ENCODE data around the gene MAST4.

MAST4 gene

DNA sequence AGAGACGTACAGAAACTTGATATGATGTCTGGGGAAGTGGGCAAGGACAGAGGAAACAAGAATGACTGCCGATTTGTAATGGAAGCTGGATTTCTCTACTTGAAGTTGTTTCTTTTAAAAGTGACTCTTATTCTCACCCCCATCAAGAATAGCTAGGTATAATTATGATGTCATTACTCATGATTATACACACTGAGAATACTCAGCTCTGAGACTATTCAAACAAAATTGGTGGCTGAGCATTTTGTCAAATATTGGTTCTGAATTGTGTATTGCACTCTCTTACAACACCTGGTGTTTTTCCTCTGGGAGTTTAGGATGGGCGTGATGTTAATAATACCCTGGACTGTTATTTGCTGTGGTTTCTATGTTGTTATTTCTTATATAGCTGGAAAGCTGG is 46.3 kb downstream of the MAST4 start:
- H3K79me1 ChIP-seq (replicated peaks; ENCODE audit: low read length, poor library complexity, severe bottlenecking), result no peaks in the 10 kb centered on the region
- no peaks in the 10 kb centered on the region for H3K36me3 ChIP-seq (ENCODE audit: control insufficient read depth in 1 of 2, insufficient read depth in 2 of 2, low read depth in 1 of 2, low read length in 2 of 2)
- H2BK12ac ChIP-seq (ENCODE audit: low read length in 2 of 2), result no peak overlapping the region
- H4K8ac ChIP-seq (ENCODE audit: low read length), result no peak overlapping the region
- no peak overlapping the region for H3K23ac ChIP-seq (ENCODE audit: low read length in 2 of 2)
- no peaks in the 10 kb centered on the region for H3K9me3 ChIP-seq (ENCODE audit: control insufficient read depth, low read length)
- no peak overlapping the region for H4K91ac ChIP-seq (ENCODE audit: low read length)
- no peak overlapping the region for H2BK120ac ChIP-seq (ENCODE audit: low read depth, low read length)
- no peak for DNase-seq
- H3K4me1 ChIP-seq (ENCODE audit: control insufficient read depth, insufficient read depth, low read depth, low read length), result no peaks in the 10 kb centered on the region
- no peak overlapping the region for H3K9ac ChIP-seq (ENCODE audit: low read length)
- no peak overlapping the region for H3K18ac ChIP-seq (ENCODE audit: low read depth in 1 of 2, low read length in 2 of 2)
- H2AFZ ChIP-seq (ENCODE audit: low read depth, low read length), result no peak overlapping the region
- no peak overlapping the region for H2BK5ac ChIP-seq (ENCODE audit: low read depth, low read length, poor library complexity, severe bottlenecking)
- WGBS, result 85% methylated on average over 2 of the region's 3 CpGs
- H2AK5ac ChIP-seq (ENCODE audit: low read length, severe bottlenecking), result no peak overlapping the region
- H2BK15ac ChIP-seq (ENCODE audit: low read depth, poor library complexity, severe bottlenecking), result no peak overlapping the region
- H3K4ac ChIP-seq (ENCODE audit: low read depth in 1 of 2, low read length in 2 of 2), result no peak overlapping the region
- H3K4me2 ChIP-seq (ENCODE audit: low read length, poor library complexity, severe bottlenecking), result no peak overlapping the region
- no peak overlapping the region for H3K14ac ChIP-seq (ENCODE audit: low read length in 2 of 2)
- H3K27me3 ChIP-seq (ENCODE audit: control insufficient read depth in 1 of 2, insufficient read depth in 1 of 2, low read length in 2 of 2), result no peaks in the 10 kb centered on the region
- no peak overlapping the region for H3K4me3 ChIP-seq (ENCODE audit: insufficient read depth in 1 of 2, low read depth in 1 of 2, low read length in 2 of 2)
- no peak overlapping the region for H3K27ac ChIP-seq (ENCODE audit: low read length, poor library complexity, severe bottlenecking)

DNA sequence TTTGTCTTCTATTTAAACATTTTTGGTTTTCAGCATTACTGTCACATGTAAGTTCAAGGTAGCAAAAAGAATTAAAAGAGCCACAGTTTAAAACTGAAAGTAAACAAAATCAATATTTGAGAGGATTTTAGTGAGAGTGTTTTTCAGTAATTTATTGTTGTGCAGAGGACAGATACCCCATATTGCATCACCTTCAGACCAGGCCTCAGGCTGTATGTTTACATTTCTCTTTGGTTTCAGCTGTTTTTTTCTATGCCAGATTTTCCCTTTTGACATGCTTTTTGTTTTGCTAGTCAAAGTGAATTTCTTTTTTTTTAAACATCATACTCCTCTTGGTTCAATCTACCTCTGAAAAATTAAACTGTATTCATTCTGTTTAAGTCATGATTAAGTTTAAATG is 47.2 kb downstream of the MAST4 start:
- H2BK12ac ChIP-seq (ENCODE audit: low read length in 2 of 2), result no peak overlapping the region
- H3K9me3 ChIP-seq (ENCODE audit: control insufficient read depth, low read length), result no peaks in the 10 kb centered on the region
- H2AFZ ChIP-seq (ENCODE audit: low read depth, low read length), result no peak overlapping the region
- no peak overlapping the region for H3K9ac ChIP-seq (ENCODE audit: low read length)
- no peaks in the 10 kb centered on the region for H3K4me1 ChIP-seq (ENCODE audit: control insufficient read depth, insufficient read depth, low read depth, low read length)
- no peak overlapping the region for H4K91ac ChIP-seq (ENCODE audit: low read length)
- no peaks in the 10 kb centered on the region for H3K27me3 ChIP-seq (ENCODE audit: control insufficient read depth in 1 of 2, insufficient read depth in 1 of 2, low read length in 2 of 2)
- no peak overlapping the region for H4K8ac ChIP-seq (ENCODE audit: low read length)
- H3K27ac ChIP-seq (ENCODE audit: low read length, poor library complexity, severe bottlenecking), result no peak overlapping the region
- H3K79me1 ChIP-seq (replicated peaks; ENCODE audit: low read length, poor library complexity, severe bottlenecking), result no peaks in the 10 kb centered on the region
- H2BK15ac ChIP-seq (ENCODE audit: low read depth, poor library complexity, severe bottlenecking), result no peak overlapping the region
- H3K36me3 ChIP-seq (ENCODE audit: control insufficient read depth in 1 of 2, insufficient read depth in 2 of 2, low read depth in 1 of 2, low read length in 2 of 2), result no peaks in the 10 kb centered on the region
- H2BK5ac ChIP-seq (ENCODE audit: low read depth, low read length, poor library complexity, severe bottlenecking), result no peak overlapping the region
- no peak overlapping the region for H2BK120ac ChIP-seq (ENCODE audit: low read depth, low read length)
- H3K14ac ChIP-seq (ENCODE audit: low read length in 2 of 2), result no peak overlapping the region
- no peak overlapping the region for H2AK5ac ChIP-seq (ENCODE audit: low read length, severe bottlenecking)
- H3K4ac ChIP-seq (ENCODE audit: low read depth in 1 of 2, low read length in 2 of 2), result no peak overlapping the region
- no peak overlapping the region for H3K18ac ChIP-seq (ENCODE audit: low read depth in 1 of 2, low read length in 2 of 2)
- H3K4me2 ChIP-seq (ENCODE audit: low read length, poor library complexity, severe bottlenecking), result no peak overlapping the region
- peak; percentile 52 for DNase-seq
- no peak overlapping the region for H3K23ac ChIP-seq (ENCODE audit: low read length in 2 of 2)
- no peak overlapping the region for H3K4me3 ChIP-seq (ENCODE audit: insufficient read depth in 1 of 2, low read depth in 1 of 2, low read length in 2 of 2)

DNA sequence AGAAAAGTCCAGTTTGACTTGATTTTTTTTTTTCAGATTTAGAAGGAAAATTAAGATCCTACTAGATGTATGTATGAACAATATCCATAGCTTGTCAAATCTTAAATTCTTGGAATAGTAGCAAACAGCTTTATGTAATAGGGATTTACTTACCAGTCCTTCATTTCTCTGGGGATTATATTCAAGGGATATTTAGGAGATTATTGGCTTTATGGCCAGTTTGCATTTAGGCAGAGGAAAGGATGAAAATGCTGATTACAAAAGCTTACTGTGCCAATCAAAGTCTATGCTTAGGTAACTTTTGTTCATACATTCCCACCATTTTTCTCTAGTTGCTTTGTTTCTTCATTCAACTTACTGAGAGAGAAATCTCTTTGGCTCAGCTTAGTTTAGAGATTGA is 47.9 kb downstream of the MAST4 start:
- no peak overlapping the region for H2BK15ac ChIP-seq (ENCODE audit: low read depth, poor library complexity, severe bottlenecking)
- H2BK5ac ChIP-seq (ENCODE audit: low read depth, low read length, poor library complexity, severe bottlenecking), result no peak overlapping the region
- H3K4me3 ChIP-seq (ENCODE audit: insufficient read depth in 1 of 2, low read depth in 1 of 2, low read length in 2 of 2), result no peak overlapping the region
- H2BK12ac ChIP-seq (ENCODE audit: low read length in 2 of 2), result no peak overlapping the region
- no peaks in the 10 kb centered on the region for H3K9me3 ChIP-seq (ENCODE audit: control insufficient read depth, low read length)
- no peak overlapping the region for H2BK120ac ChIP-seq (ENCODE audit: low read depth, low read length)
- H3K14ac ChIP-seq (ENCODE audit: low read length in 2 of 2), result no peak overlapping the region
- H3K23ac ChIP-seq (ENCODE audit: low read length in 2 of 2), result no peak overlapping the region
- H3K18ac ChIP-seq (ENCODE audit: low read depth in 1 of 2, low read length in 2 of 2), result no peak overlapping the region
- no peaks in the 10 kb centered on the region for H3K4me1 ChIP-seq (ENCODE audit: control insufficient read depth, insufficient read depth, low read depth, low read length)
- H2AK5ac ChIP-seq (ENCODE audit: low read length, severe bottlenecking), result no peak overlapping the region
- no peaks in the 10 kb centered on the region for H3K36me3 ChIP-seq (ENCODE audit: control insufficient read depth in 1 of 2, insufficient read depth in 2 of 2, low read depth in 1 of 2, low read length in 2 of 2)
- H3K79me1 ChIP-seq (replicated peaks; ENCODE audit: low read length, poor library complexity, severe bottlenecking), result no peaks in the 10 kb centered on the region
- no peak overlapping the region for H3K27ac ChIP-seq (ENCODE audit: low read length, poor library complexity, severe bottlenecking)
- no peak overlapping the region for H4K8ac ChIP-seq (ENCODE audit: low read length)
- H3K9ac ChIP-seq (ENCODE audit: low read length), result no peak overlapping the region
- no peak for DNase-seq
- H3K27me3 ChIP-seq (ENCODE audit: control insufficient read depth in 1 of 2, insufficient read depth in 1 of 2, low read length in 2 of 2), result no peaks in the 10 kb centered on the region
- no peak overlapping the region for H4K91ac ChIP-seq (ENCODE audit: low read length)
- no peak overlapping the region for H3K4ac ChIP-seq (ENCODE audit: low read depth in 1 of 2, low read length in 2 of 2)
- H3K4me2 ChIP-seq (ENCODE audit: low read length, poor library complexity, severe bottlenecking), result no peak overlapping the region
- no peak overlapping the region for H2AFZ ChIP-seq (ENCODE audit: low read depth, low read length)

GRCh38 chr5:66645039-66645438 is 48.8 kb downstream of the MAST4 start:
- H2AK5ac ChIP-seq (ENCODE audit: low read length, severe bottlenecking), result no peak overlapping the region
- no peak overlapping the region for H2BK120ac ChIP-seq (ENCODE audit: low read depth, low read length)
- H3K9me3 ChIP-seq (ENCODE audit: control insufficient read depth, low read length), result no peaks in the 10 kb centered on the region
- H3K27me3 ChIP-seq (ENCODE audit: control insufficient read depth in 1 of 2, insufficient read depth in 1 of 2, low read length in 2 of 2), result no peaks in the 10 kb centered on the region
- no peak overlapping the region for H3K18ac ChIP-seq (ENCODE audit: low read depth in 1 of 2, low read length in 2 of 2)
- H3K4me1 ChIP-seq (ENCODE audit: control insufficient read depth, insufficient read depth, low read depth, low read length), result no peaks in the 10 kb centered on the region
- no peak overlapping the region for H2BK15ac ChIP-seq (ENCODE audit: low read depth, poor library complexity, severe bottlenecking)
- no peak overlapping the region for H3K27ac ChIP-seq (ENCODE audit: low read length, poor library complexity, severe bottlenecking)
- no peak for DNase-seq
- H3K36me3 ChIP-seq (ENCODE audit: control insufficient read depth in 1 of 2, insufficient read depth in 2 of 2, low read depth in 1 of 2, low read length in 2 of 2), result no peaks in the 10 kb centered on the region
- no peak overlapping the region for H3K23ac ChIP-seq (ENCODE audit: low read length in 2 of 2)
- H4K8ac ChIP-seq (ENCODE audit: low read length), result no peak overlapping the region
- WGBS, result 57% methylated on average over 2 of the region's 3 CpGs
- no peak overlapping the region for H3K9ac ChIP-seq (ENCODE audit: low read length)
- H2BK12ac ChIP-seq (ENCODE audit: low read length in 2 of 2), result no peak overlapping the region
- no peak overlapping the region for H3K4me2 ChIP-seq (ENCODE audit: low read length, poor library complexity, severe bottlenecking)
- H3K4me3 ChIP-seq (ENCODE audit: insufficient read depth in 1 of 2, low read depth in 1 of 2, low read length in 2 of 2), result no peak overlapping the region
- H3K14ac ChIP-seq (ENCODE audit: low read length in 2 of 2), result no peak overlapping the region
- no peak overlapping the region for H4K91ac ChIP-seq (ENCODE audit: low read length)
- H3K4ac ChIP-seq (ENCODE audit: low read depth in 1 of 2, low read length in 2 of 2), result no peak overlapping the region
- no peak overlapping the region for H2AFZ ChIP-seq (ENCODE audit: low read depth, low read length)
- no peaks in the 10 kb centered on the region for H3K79me1 ChIP-seq (replicated peaks; ENCODE audit: low read length, poor library complexity, severe bottlenecking)
- H2BK5ac ChIP-seq (ENCODE audit: low read depth, low read length, poor library complexity, severe bottlenecking), result no peak overlapping the region
